Measurements from ENCODE around the gene PLA2R1.

GRCh38 chr2:160104115-160104514 lies 41.7 kb upstream of the PLA2R1 start:
- TF ChIP-seq CTCF (conservative IDR thresholded peaks at IDR 0.05; ENCODE audit: low read depth, low read length) (no peak), EZH2 (IDR thresholded peaks at IDR 0.05; ENCODE audit: borderline replicate concordance, low read depth, low read length, poor library complexity, severe bottlenecking) (no peak)
